ENCODE results near the gene RNF26.

RNF26 gene

GRCh38 chr11:119346605-119347004 is 12.3 kb downstream of the RNF26 start, which contains the start of gene MFRP:
TSS of gene MFRP (minus strand) at chr11:119346705. CDS start at chr11:119346513, 192 bp downstream.
- TF ChIP-seq EZH2phosphoT487 (conservative IDR thresholded peaks at IDR 0.05; ENCODE audit: low read length) = no peak
- no peak for TF ChIP-seq CTCF (IDR thresholded peaks at IDR 0.05; ENCODE audit: insufficient read depth, low read length, poor library complexity, severe bottlenecking)
- Histone ChIP-seq H3K27ac (ENCODE audit: low read depth, low read length) (no peak within 1 kb of the TSS), H3K4me3 (ENCODE audit: insufficient read depth, low read length, poor library complexity, severe bottlenecking) (no peak within 1 kb of the TSS), H3K36me3 (ENCODE audit: low read length) (no peaks in the 10 kb centered on the region), H3F3A (ENCODE audit: insufficient read depth) (no peaks in the 10 kb centered on the region), H3K4me2 (ENCODE audit: low read depth, low read length, poor library complexity, severe bottlenecking) (no peak within 1 kb of the TSS), H3K9me2 (replicated peaks; ENCODE audit: insufficient read depth, low read length) (no peaks in the 10 kb centered on the region), H3K27me3 (ENCODE audit: low read length) (no peaks in the 10 kb centered on the region), H3K79me2 (ENCODE audit: insufficient read depth, low read length) (no peaks in the 10 kb centered on the region), H2AFZ (ENCODE audit: low read depth, low read length, severe bottlenecking) (no peak within 1 kb of the TSS), H3K9ac (ENCODE audit: low read length) (no peak within 1 kb of the TSS), H4K20me1 (ENCODE audit: low read depth, low read length) (no peaks in the 10 kb centered on the region), H3K9me3 (ENCODE audit: insufficient read depth, low read length) (no peaks in the 10 kb centered on the region)

GRCh38 chr11:119347242-119347641 is 12.9 kb downstream of the RNF26 start:
- no peaks in the 10 kb centered on the region for H3K9me2 ChIP-seq (replicated peaks; ENCODE audit: insufficient read depth, low read length)
- H4K20me1 ChIP-seq (ENCODE audit: low read depth, low read length) = no peaks in the 10 kb centered on the region
- H3K27ac ChIP-seq (ENCODE audit: low read depth, low read length) = no peak overlapping the region
- H3K79me2 ChIP-seq (ENCODE audit: insufficient read depth, low read length) = no peaks in the 10 kb centered on the region
- no peak overlapping the region for H2AFZ ChIP-seq (ENCODE audit: low read depth, low read length, severe bottlenecking)
- H3K4me2 ChIP-seq (ENCODE audit: low read depth, low read length, poor library complexity, severe bottlenecking) = no peak overlapping the region
- no peaks in the 10 kb centered on the region for H3K36me3 ChIP-seq (ENCODE audit: low read length)
- no peaks in the 10 kb centered on the region for H3K27me3 ChIP-seq (ENCODE audit: low read length)
- H3K9me3 ChIP-seq (ENCODE audit: insufficient read depth, low read length) = no peaks in the 10 kb centered on the region
- H3K9ac ChIP-seq (ENCODE audit: low read length) = no peak overlapping the region
- TF ChIP-seq EZH2phosphoT487 (conservative IDR thresholded peaks at IDR 0.05; ENCODE audit: low read length) (no peak), CTCF (IDR thresholded peaks at IDR 0.05; ENCODE audit: insufficient read depth, low read length, poor library complexity, severe bottlenecking) (no peak)
- no peaks in the 10 kb centered on the region for H3F3A ChIP-seq (ENCODE audit: insufficient read depth)
- no peak overlapping the region for H3K4me3 ChIP-seq (ENCODE audit: insufficient read depth, low read length, poor library complexity, severe bottlenecking)

- Histone ChIP-seq H3K9me2 (replicated peaks; ENCODE audit: insufficient read depth, low read length) (no peaks in the 10 kb centered on the region), H3F3A (ENCODE audit: insufficient read depth) (no peaks in the 10 kb centered on the region), H4K20me1 (ENCODE audit: low read depth, low read length) (no peaks in the 10 kb centered on the region), H3K79me2 (ENCODE audit: insufficient read depth, low read length) (no peaks in the 10 kb centered on the region), H3K36me3 (ENCODE audit: low read length) (no peaks in the 10 kb centered on the region), H3K9me3 (ENCODE audit: insufficient read depth, low read length) (no peaks in the 10 kb centered on the region), H3K4me3 (ENCODE audit: insufficient read depth, low read length, poor library complexity, severe bottlenecking) (no peak overlapping the region), H3K27ac (ENCODE audit: low read depth, low read length) (no peak overlapping the region), H3K27me3 (ENCODE audit: low read length) (no peaks in the 10 kb centered on the region), H3K4me2 (ENCODE audit: low read depth, low read length, poor library complexity, severe bottlenecking) (no peak overlapping the region), H3K9ac (ENCODE audit: low read length) (no peak overlapping the region), H2AFZ (ENCODE audit: low read depth, low read length, severe bottlenecking) (no peak overlapping the region)
- TF ChIP-seq CTCF (IDR thresholded peaks at IDR 0.05; ENCODE audit: insufficient read depth, low read length, poor library complexity, severe bottlenecking) (no peak), EZH2phosphoT487 (conservative IDR thresholded peaks at IDR 0.05; ENCODE audit: low read length) (no peak)
Observed at GRCh38 chr11:119347940-119348605, 13.7 kb downstream of the RNF26 start.
